UCSD-AML1 (cell line): ENCODE measurements around the gene DIPK1A.

Experiments used
- DNase-seq: peaks from one replicate; lab custom pipeline; 2025; ENCODE audit not compliant: unreplicated experiment; lab: John Stamatoyannopoulos, UW

Gene DIPK1A

DNA sequence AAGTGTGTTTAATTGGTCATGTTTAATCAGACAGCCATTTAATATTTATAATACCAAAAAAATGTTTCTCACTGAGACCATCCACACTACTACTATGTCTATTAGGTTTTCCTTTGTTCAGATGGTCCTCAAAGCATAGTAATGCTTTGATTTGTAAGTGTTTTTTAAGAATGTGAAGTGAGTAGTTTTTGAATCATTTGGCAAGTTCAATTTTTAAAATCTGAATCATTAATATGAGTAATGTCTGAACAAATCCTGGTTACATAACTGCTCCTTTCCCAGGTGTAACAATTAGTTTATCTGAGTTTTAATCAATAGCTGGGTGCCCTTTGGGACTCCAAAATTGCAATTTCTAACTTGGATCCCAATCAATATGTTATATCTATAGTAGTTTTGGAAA lies 152.9 kb downstream of the DIPK1A start:
- DNase-seq = no peak

DNA sequence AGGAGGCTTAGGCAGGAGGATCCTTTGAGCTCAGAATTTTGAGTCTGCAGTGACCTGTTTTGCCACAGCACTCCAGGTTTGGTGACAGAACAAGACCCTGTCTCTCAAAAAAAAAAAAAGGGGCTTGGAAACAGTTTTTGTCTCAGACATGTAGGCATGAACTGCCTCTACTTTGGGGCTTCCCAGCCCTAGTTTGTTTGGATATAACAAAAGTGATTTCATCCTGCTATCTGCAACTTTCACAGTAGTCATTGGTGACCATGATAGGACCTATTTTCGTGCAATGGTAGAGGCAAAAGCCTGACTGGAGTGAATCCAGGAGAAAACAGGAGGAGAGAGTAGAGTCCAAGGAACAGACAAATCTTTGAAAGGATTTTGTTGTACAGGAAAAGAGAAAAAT lies 156.0 kb downstream of the DIPK1A start:
- no peak for DNase-seq

DNA sequence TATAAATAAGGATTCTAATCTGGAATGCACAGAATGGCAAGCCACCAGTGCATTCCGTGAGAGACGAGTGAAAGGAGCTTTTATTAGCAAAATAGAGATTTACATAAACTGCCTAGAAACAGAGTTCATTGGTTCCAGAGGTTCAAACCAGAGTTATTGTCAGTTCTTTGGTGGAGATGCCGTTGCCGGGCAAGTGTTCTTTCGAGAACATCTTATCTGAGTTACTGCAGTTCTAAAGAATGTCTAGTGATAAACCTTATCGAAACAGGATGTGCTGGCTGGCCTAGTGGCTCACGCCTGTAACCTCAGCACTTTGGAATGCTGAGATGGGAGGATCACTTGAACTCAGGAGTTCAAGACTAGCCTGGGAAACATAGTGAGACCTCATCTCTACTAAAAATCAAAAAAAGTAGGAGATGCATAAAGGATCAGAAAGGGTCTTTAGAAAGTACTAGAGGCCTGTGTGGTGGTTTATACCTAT lies 156.5 kb downstream of the DIPK1A start:
- peak; percentile 15 for DNase-seq

DNA sequence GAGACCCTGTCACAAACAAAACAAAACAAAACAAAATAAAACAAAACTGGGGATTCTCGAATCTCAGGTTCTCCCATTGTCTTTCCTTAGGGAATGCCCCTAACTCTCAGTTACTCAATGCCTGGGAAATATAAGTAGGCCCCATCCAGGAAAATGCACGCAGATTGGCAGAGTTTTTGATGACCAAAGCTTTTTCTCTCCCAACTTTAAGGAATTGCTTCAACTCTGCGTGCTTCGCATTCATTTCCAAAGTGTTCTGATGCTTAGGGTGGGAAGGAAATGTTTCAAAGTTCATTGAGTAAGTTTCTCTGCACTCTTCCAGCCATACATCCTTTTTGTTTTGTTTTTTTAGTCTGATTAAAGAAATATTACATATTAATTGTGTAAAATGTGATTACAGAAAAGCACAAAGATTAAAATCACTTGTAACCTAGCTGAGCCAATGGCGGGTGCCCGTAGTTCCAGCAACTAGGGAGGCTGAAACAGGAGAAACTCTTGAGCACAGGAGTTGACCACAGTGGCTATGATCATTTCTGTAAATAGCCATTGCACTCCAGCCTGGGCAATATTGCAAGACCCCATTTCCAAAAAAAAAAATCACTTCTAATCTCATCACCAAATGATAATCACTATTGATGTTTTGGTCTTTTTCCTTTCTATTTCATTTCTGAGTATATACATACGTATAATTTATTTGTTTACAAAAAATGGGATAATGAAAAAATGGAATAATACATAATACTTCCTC lies 157.9 kb downstream of the DIPK1A start:
- no peak for DNase-seq

DNA sequence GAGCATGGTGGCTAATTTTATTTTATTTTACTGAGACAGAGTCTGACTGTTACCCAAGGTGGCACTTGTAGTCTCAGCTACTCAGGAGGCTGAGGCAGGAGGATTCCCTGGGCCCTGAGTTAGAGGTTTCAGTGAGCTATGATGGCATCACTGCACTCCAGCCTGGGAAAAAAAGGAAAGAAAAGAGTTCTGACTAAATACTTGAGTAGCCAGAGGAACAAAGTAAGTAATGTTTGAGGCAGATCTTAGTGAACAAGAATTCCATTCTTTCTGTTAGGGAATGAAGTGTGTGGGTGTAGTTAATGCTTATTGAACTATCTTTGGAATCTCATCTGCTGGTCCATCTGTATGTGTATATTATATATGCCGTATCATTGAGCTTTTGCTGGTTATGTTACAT lies 163.3 kb downstream of the DIPK1A start:
- no peak for DNase-seq

DNA sequence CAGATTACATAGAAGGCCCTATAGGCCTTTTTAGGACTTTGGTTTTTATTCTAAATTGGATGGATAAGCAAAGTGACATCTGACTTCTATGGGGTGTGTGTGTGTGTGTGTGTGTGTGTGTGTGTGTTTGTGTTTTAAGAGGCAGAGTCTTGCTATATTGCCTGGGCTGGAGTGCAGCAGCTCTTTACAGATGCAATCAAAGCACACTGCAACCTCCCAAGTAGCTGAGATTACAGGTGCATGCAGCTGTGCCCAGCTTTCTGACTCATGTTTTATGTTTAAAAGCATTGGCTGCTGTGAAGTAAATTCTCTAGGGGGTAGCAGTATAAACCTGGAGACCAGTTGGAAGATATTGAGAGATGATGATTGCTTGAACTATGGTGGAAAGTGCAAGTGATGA lies 164.0 kb downstream of the DIPK1A start:
- no peak for DNase-seq

DNA sequence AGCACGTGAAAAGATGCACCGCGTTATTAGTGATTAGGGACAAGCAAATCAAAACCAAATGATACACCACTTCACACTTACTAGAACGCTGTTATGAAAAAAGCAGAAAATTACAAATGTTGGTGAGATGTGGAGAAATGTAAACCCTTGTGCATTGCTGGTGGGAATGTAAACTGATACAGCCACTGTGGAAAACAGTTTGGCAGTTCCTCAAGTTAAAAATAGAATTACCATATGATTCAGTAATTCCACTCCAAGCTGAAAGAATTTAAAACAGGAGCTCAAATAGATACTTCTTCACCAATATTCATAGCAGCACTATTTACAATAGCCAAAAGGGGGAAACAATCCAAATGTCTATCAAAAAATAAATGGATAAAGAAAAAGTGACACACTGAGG lies 166.1 kb downstream of the DIPK1A start:
- DNase-seq = no peak

DNA sequence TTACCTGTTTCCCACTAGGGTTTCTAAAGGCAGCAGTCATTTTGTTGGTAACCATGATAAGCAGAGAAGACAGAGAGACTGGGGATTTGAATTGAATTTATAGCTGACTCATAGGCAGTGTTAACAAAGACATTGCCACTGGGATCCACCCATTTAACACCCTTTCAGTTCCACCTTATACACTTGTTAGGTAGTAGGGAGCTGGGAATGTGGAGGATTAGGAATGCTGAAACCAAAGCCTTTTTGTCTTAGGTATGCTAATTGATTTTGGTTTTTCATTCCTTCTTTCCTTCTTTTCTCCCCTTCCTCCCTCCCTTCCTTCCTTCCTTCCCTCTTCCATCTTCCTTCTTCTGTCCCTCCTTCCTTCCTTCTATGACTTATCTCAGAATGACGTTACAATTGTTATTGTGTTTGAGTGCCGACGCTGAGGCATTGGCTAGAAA lies 168.9 kb downstream of the DIPK1A start:
- DNase-seq = no peak
